GM12872 (cell line): ENCODE data around the gene PLSCR4.

ENCODE experiments used
- CTCF ChIP-seq: IDR thresholded peaks from 3 replicates; pipeline ENCODE4 v1.5.1; 2011; ENCODE audit warnings: low read depth, mild to moderate bottlenecking, low read length, moderate library complexity; ENCODE audit not compliant: insufficient read depth

The PLSCR4 gene, protein sequence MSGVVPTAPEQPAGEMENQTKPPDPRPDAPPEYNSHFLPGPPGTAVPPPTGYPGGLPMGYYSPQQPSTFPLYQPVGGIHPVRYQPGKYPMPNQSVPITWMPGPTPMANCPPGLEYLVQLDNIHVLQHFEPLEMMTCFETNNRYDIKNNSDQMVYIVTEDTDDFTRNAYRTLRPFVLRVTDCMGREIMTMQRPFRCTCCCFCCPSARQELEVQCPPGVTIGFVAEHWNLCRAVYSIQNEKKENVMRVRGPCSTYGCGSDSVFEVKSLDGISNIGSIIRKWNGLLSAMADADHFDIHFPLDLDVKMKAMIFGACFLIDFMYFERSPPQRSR

GRCh38 chr3:146250449-146251382 lies at the start of gene PLSCR4:
TSS of gene PLSCR4 (minus strand) at chr3:146251105. CDS start at chr3:146222071, 29,034 bp downstream.
- TF ChIP-seq CTCF = no peak

DNA sequence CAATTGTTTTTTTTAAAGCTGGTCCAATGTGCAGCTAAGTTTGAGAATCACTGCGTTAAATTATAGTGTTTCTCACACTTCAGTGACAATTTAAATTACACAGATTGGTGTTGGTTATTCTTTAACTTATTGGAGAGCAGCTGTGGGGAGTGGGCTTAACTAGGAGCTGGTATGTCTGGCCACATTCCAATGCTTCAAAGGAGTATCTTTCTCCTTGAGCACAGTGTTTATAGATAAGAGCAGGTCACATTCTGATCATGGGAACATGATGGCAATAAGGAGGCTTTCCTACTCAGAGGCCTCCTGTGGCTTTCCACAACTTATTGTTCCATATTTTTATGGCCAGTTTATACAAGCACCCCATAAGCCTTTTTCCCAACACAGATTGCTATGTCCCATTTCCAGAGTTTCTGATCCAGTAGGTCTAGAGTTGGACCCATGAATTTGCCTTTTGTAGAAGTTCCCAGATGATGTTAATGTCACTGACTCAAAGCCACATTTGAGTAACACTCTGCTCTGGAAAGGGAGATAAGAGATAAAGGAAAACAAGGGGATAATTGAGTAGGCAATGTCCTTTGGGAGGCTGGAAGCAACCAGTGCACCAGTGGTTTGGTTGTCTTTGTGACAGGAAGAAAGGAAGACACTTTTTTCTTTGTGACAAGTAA lies 33.0 kb upstream of the PLSCR4 start:
- TF ChIP-seq CTCF = no peak

GRCh38 chr3:146280864-146281263 lies 30.0 kb upstream of the PLSCR4 start:
- TF ChIP-seq CTCF = no peak

GRCh38 chr3:146279951-146280350 lies 29.0 kb upstream of the PLSCR4 start:
- no peak for TF ChIP-seq CTCF

DNA sequence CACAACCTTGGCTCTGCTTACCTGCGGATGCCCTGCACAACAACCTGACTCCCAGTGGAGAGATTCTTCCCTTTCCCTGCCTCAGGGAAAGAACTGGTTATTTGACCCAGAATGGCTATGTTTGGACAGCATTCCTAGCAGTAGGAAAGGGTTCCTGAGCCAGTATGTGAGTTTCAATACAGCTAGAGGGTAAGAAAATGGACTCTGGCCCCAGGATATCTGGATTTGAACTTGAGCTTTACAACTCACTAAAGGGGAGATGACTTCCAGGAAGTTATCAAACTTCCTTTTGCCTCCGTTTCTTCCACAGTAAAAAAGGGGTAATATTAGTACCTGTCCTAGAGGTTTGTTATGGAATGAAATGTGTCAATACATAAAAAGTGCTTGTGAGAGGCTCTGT lies 28.1 kb upstream of the PLSCR4 start:
- TF ChIP-seq CTCF = no peak

- TF ChIP-seq CTCF = no peak
Measured at GRCh38 chr3:146277953-146278631, 27.2 kb upstream of the PLSCR4 start.
